Measurements from ENCODE around the gene TIMM44.
"Not testable (repeated sequence)": the region's sequence is repeated elsewhere in the genome, so short reads cannot be mapped to it uniquely, and the experiment has no call there.

The TIMM44 gene

GRCh38 chr19:7894612-7895309, 48.7 kb downstream of the TIMM44 start:
- DNase-seq: no peak

GRCh38 chr19:7893362-7894101, 49.9 kb downstream of the TIMM44 start:
- DNase-seq: not testable (repeated sequence)

GRCh38 chr19:7888826-7889217, 54.6 kb downstream of the TIMM44 start:
- DNase-seq: no peak

GRCh38 chr19:7888145-7888825, 55.2 kb downstream of the TIMM44 start, which contains the start of gene LRRC8E:
LRRC8E (plus strand) TSS chr19:7888510; CDS start chr19:7895604, 7,094 bp downstream.
- DNase-seq: no peak

- DNase-seq: no peak
Measured at GRCh38 chr19:7887408-7888144, 55.9 kb downstream of the TIMM44 start.

GRCh38 chr19:7885818-7886217, 57.6 kb downstream of the TIMM44 start:
- DNase-seq: no peak

GRCh38 chr19:7883796-7884570, 59.5 kb downstream of the TIMM44 start:
- no peak for DNase-seq

GRCh38 chr19:7883105-7883504, 60.4 kb downstream of the TIMM44 start:
- no peak for DNase-seq

- no peak for DNase-seq
Measured at GRCh38 chr19:7881910-7882309, 61.6 kb downstream of the TIMM44 start.

GRCh38 chr19:7879836-7880235, 63.6 kb downstream of the TIMM44 start:
- no peak for DNase-seq

- DNase-seq: no peak
Measured at GRCh38 chr19:7879111-7879807, 64.2 kb downstream of the TIMM44 start.

- DNase-seq: no peak
Measured at GRCh38 chr19:7877249-7877836, 66.1 kb downstream of the TIMM44 start.
